Stimulated activated CD4-positive, alpha-beta T cell treated with anti-CD3 and anti-CD28 coated beads, TNF-alpha, amount 100 ng/mL, for 24 hours (primary cell): Measurements from ENCODE around the gene PATE1.
"Not testable (repeated sequence)": the region's sequence is repeated elsewhere in the genome, so short reads cannot be mapped to it uniquely, and the experiment has no call there.

Source experiments
- DNase-seq, 3 experiments: peaks; one replicate each; pipeline ENCODE4 v3.0.0-alpha.2; 2020; ENCODE audit warnings: low read depth in 3 of 3

The PATE1 gene

GRCh38 chr11:125745979-125746378, at the start of gene PATE1:
TSS of gene PATE1 (plus strand) at chr11:125746279. CDS start at chr11:125746305, 26 bp downstream.
- no peak for DNase-seq

- no peak for DNase-seq
Measured at GRCh38 chr11:125701018-125701610, 45.0 kb upstream of the PATE1 start.

- DNase-seq, result no peak
Measured at GRCh38 chr11:125701858-125702621, 44.0 kb upstream of the PATE1 start.

GRCh38 chr11:125704686-125705085, 41.4 kb upstream of the PATE1 start:
- not testable (repeated sequence) for DNase-seq

- DNase-seq, result no peak
Measured at GRCh38 chr11:125720781-125721180, 25.3 kb upstream of the PATE1 start.

GRCh38 chr11:125724125-125724524, 22.0 kb upstream of the PATE1 start:
- no peak for DNase-seq

GRCh38 chr11:125728969-125729368, 17.1 kb upstream of the PATE1 start:
- no peak for DNase-seq

- no peak for DNase-seq
Measured at GRCh38 chr11:125740617-125741016, 5.5 kb upstream of the PATE1 start.

GRCh38 chr11:125743681-125744080, 2.4 kb upstream of the PATE1 start:
- DNase-seq, result no peak

GRCh38 chr11:125750629-125751028, 4.5 kb downstream of the PATE1 start:
- DNase-seq, result no peak

GRCh38 chr11:125756050-125756449, 10.0 kb downstream of the PATE1 start:
- DNase-seq, result no peak

GRCh38 chr11:125762445-125762844, 16.4 kb downstream of the PATE1 start:
- no peak for DNase-seq

GRCh38 chr11:125763483-125763882, 17.4 kb downstream of the PATE1 start:
- DNase-seq, result no peak

- DNase-seq, result no peak
Measured at GRCh38 chr11:125766251-125766650, 20.2 kb downstream of the PATE1 start.

- no peak for DNase-seq
Measured at GRCh38 chr11:125768336-125769046, 22.4 kb downstream of the PATE1 start.

- no peak for DNase-seq
Measured at GRCh38 chr11:125770583-125770982, 24.5 kb downstream of the PATE1 start.

- DNase-seq, result no peak
Measured at GRCh38 chr11:125772834-125773505, 26.9 kb downstream of the PATE1 start.

GRCh38 chr11:125773516-125773915, 27.4 kb downstream of the PATE1 start:
- DNase-seq, result no peak

GRCh38 chr11:125777309-125777708, 31.2 kb downstream of the PATE1 start:
- DNase-seq, result no peak

GRCh38 chr11:125778728-125779127, 32.6 kb downstream of the PATE1 start, which contains the start of gene PATE2:
TSS of gene PATE2 (minus strand) at chr11:125778828. CDS start at chr11:125778773, 55 bp downstream.
- DNase-seq, result no peak

GRCh38 chr11:125784678-125785077, 38.6 kb downstream of the PATE1 start:
- no peak for DNase-seq

- DNase-seq, result no peak
Measured at GRCh38 chr11:125787827-125788226, 41.7 kb downstream of the PATE1 start, which contains the start of gene PATE3. TSS of gene PATE3 (plus strand) at chr11:125788127. CDS start at chr11:125788152, 25 bp downstream.
